Effector CD8-positive, alpha-beta T cell (primary cell): Measurements from ENCODE around the gene EMC8.
A peak's percentile ranks its signal among the peaks of the same experiment; 100 is the strongest.
"Not testable (repeated sequence)": the region's sequence is repeated elsewhere in the genome, so short reads cannot be mapped to it uniquely, and the experiment has no call there.

Experiments used
- DNase-seq: peaks from one replicate; lab custom pipeline; 2025; lab: John Stamatoyannopoulos, UW

Gene EMC8

GRCh38 chr16:85835227-85835751, 35.9 kb upstream of the EMC8 start:
- no peak for DNase-seq

DNA sequence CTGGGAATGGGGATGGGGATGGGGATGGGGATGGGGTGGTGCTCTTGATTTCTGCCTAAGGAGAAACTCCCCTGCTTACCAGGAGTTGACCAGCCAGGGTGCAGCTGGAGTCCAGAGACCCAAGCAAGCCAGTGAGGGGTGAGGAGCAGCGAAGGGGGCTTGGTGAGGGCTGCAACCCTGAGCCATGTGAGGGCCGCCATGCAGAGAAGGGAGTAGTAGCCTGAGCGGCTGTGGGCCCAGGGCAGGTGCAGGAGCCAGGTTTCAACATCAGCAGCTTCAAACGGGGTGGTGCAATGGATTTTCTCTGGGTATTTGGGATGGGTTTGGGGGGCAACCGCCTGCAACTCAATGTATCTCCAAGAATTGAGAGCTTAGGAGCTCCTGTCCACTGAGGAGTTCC, 35.4 kb upstream of the EMC8 start:
- no peak for DNase-seq

- DNase-seq, result no peak
Observed at GRCh38 chr16:85833219-85833920, 34.0 kb upstream of the EMC8 start.

- no peak for DNase-seq
Observed at GRCh38 chr16:85832570-85833218, 33.4 kb upstream of the EMC8 start.

- no peak for DNase-seq
Observed at GRCh38 chr16:85830821-85831220, 31.5 kb upstream of the EMC8 start.

DNA sequence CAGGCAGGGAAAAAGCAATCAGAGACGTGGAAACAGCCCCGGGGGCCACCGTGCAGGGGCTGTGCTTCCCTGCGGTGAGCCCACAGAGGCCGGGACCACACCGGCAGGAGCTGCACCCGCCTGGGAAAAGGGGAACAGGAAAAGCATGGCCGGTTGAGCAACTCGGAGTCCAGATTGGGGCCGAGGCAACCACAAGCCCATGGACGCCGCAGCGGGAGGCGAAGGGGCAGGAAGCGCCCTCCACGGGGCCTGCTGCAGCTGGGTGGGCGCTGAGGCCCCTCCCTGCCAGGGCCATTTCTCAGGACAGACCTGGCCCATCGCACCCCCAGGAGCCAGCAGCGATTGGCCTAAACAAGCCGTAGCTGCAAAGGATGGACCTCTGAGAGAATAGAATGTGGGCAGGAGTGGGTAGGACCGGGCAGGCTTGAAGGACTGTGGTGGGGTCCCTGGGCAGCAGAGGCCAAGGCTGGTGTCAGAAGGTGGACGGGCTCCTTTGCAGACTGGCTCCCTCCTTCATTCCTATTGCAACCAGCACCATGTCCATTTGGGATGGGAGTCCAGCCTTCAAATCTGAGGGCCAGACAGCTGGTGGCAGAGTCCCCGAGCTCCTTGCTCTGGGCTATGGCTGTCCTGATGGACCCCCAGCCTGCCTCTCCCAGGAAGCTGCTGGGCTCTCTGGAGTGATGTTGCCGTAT, 30.6 kb upstream of the EMC8 start:
- no peak for DNase-seq

DNA sequence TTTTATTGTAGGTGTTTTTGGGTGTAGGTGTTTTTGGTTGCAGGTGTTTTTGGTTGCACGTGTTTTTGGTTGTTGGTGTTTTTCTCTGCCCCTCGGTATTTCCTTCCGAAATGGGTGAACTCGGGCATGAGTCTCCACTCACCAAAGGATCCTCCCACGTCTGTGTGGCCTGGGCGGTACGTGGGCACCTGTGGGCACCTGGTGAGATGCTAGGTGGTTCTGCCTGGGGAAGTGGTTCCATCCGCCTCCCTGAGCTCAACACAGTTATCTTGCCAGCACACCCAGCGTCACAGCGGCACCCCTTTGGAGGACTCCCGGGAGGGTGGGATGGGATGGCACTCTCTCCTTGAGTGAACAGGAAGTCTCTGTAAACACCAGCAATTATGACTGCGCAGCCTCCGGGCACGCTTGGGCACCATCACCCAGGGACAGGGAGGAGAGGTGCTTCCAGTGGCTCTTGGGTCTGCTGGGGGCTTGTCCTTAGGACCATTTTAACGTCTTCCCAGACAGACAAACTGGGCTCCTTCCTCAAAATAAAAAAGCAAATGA, 29.9 kb upstream of the EMC8 start:
- no peak for DNase-seq

GRCh38 chr16:85828166-85828565, 28.8 kb upstream of the EMC8 start:
- DNase-seq, result no peak

GRCh38 chr16:85826686-85827247, 27.4 kb upstream of the EMC8 start:
- DNase-seq, result no peak

DNA sequence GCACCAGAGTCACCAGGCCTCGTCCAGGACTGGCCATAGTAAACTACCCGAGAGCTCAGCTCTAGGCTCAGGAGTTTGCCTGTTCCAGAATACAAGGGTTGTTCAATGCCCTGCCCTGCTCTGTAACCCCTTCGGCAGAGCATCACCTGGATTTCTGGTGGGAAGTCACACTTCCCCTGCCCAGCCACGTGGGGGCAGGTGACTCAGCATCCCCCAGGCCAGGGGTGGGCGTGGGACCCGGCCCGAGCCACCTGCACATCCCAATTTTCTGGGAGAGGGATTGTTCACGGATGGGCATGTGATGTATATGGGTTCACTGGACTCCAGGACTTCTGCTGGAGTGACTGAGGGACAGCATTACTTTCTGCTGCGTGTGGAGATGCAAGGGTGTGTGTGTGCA, 26.0 kb upstream of the EMC8 start:
- no peak for DNase-seq

DNA sequence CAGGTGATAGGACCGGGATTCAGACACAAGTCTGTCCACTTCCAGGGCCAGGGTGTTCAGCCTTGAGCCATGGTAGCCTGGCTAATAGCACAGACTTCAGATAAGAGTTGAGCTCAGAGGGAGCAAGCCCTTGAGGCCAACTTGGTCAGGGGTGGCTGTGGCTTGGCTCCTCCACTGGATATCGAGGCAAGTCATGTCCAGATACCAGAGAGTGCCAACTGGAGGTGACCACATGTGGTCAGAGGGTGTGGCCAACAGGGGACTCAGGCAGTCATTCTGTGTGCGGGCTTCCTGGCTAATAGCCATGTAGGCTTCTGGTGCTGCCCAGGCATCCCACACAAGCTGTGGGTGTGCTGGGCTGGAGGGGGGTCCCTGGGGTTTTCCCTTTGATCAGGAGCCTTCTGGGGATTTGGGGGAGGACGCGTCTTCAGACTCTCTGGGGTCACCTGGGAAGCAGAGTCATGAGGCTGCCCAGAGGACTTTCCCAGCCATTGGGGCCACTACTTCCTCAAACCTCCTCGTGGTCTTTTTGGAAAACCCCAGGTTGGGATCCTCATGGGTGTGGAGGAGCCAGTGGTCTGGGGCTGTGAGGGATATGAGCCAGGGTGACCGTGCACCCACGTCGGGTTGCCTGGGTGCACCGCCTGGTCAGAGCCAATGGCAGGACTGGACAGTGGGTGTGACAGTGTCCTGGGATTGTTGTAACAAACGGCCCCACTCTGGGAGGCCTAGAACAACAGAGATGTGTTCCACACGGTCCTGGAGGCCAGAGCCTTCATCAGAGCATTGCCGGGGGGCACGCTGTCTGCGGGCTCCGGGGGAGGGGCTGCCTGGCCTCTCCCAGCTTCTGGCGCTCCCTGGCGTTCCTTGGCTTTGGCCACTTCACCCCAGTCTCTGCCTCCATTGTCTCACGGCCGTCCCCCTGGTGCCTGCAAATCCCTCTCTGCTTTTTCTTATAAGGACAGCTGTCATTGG, 25.1 kb upstream of the EMC8 start:
- DNase-seq, result no peak

- no peak for DNase-seq
Observed at GRCh38 chr16:85823328-85823920, 24.1 kb upstream of the EMC8 start.

DNA sequence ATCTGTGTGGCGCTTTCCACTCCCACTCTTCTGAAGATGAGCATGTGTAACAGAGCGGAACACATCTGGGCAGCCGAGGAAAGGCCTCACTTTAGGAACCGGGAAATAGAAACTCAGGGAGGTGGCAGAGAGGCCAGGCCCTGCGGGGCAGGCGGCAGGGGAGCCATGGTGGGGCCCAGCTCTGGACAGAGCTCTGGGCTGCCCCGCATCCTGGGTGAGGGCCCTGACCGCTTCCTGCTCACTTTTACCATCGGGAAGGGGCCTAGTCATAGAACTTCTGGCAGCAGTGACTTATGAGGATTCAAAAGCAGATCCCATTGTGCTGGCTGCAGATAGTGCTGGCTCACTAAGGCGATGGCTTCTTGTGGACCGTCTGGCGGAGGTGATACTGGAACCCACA, 22.8 kb upstream of the EMC8 start:
- no peak for DNase-seq

DNA sequence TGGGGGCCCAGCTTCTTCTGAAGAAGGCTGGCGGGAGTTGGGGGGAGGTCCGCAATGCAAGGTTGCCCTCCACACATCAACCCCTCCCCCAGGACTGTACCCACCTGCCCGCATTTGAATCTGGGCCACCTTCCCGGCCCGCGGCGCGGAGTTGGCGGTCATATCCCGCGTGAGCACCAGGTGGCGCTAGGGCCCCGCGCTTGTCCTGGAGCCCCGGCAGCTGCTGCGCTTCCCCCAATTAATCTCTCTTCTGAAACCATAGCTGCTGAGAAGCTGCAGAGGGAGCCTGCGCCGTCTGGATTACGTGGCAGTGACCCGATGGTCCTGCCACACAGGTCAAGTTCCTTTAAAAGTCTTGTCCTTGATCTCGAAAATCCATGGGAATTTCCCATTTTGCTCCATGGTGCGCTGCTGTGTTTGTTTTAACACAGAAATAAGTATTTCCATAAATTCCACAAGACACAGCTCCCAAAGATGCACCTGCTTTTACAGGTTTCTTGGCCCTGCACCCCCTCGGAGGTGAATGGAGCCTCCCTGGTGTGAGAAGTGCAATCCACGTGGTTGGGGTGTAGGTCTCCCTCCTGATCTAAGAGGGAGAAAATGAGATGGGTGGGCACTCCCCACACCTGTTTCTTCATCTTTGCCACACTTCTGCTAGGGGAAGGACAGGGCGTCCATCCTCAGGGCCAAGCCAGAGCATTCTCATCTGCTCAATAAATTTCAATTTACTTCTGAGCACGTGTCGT, 22.2 kb upstream of the EMC8 start:
- DNase-seq, result peak; percentile 57

GRCh38 chr16:85820604-85821372, 21.4 kb upstream of the EMC8 start:
- no peak for DNase-seq

- DNase-seq, result no peak
Observed at GRCh38 chr16:85819771-85820170, 20.4 kb upstream of the EMC8 start.

DNA sequence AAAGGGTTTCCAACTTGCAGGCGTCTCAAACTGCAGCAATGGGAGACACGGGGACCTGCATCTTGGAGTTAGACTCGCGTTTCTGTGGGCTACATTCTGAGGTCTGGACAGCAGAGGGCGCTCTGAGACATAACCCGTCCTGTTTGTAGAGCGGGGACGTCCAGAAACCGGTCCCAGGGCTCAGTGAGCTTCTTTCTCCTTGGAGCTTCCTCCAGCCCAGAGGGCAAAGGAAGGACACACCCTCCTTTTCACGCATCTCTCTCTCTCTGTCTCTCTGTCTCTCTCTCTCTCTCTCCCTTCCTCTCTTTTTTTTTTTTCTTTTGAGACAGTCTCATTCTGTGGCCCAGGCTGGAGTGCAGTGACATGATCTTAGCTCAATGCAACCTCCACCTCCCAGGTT, 19.9 kb upstream of the EMC8 start:
- peak; percentile 76 for DNase-seq

DNA sequence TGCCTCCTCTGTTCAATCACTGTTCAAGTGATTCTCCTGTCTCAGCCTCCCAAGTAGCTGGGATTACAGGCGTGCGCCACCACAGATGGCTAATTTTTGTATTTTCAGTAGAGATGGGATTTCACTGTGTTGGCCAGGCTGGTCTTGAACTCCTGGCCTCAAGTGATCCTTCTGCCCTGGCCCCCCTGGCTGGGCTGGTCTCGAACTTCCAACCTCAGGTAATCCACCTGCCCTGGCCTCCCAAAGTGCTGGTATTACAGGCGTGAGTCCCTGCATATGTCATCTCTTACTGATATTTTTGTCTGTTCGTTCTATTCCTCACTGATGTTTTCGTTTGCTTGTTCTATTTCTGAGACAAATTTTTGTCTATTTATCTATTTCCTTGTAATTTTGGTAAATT, 17.9 kb upstream of the EMC8 start:
- DNase-seq, result not testable (repeated sequence)

GRCh38 chr16:85816159-85816558, 16.8 kb upstream of the EMC8 start:
- no peak for DNase-seq
